Measurements from ENCODE around the gene CCT4. TPM values are rescaled to one million over a fixed set of nuclear protein-coding genes. Genes with fewer than 3 reads are reported as not detected.
A peak's percentile ranks its signal among the peaks of the same experiment; 100 is the strongest.
"Not testable (repeated sequence)": the region's sequence is repeated elsewhere in the genome, so short reads cannot be mapped to it uniquely, and the experiment has no call there.

CCT4 gene
- total RNA-seq, 1 donor from 2014 or later: 188 TPM

- no peak for DNase-seq (ENCODE audit: low read depth)
- no peak for TF ChIP-seq CTCF (conservative IDR thresholded peaks at IDR 0.05; ENCODE audit: low read depth, low read length)
Observed at GRCh38 chr2:61882850-61883249, 5.6 kb downstream of the CCT4 start.

GRCh38 chr2:61879351-61879750 is 9.1 kb downstream of the CCT4 start:
- DNase-seq (ENCODE audit: low read depth); H3K4me3 ChIP-seq (ENCODE audit: low read depth, low read length): not testable (repeated sequence)

More at GRCh38 chr2:61882850-61883249, 5.6 kb downstream of the CCT4 start:
- no peak overlapping the region for H3K4me3 ChIP-seq (ENCODE audit: low read depth, low read length)

- TF ChIP-seq CTCF (conservative IDR thresholded peaks at IDR 0.05; ENCODE audit: low read depth, low read length): no peak
- peak; percentile 26 for DNase-seq (ENCODE audit: low read depth)
- no peak overlapping the region for H3K4me3 ChIP-seq (ENCODE audit: low read depth, low read length)
Observed at GRCh38 chr2:61878761-61879160, 9.7 kb downstream of the CCT4 start.

GRCh38 chr2:61877571-61878245 is 10.7 kb downstream of the CCT4 start:
- DNase-seq (ENCODE audit: low read depth): no peak

GRCh38 chr2:61876400-61876799 is 12.1 kb downstream of the CCT4 start:
- DNase-seq (ENCODE audit: low read depth): no peak
- TF ChIP-seq CTCF (conservative IDR thresholded peaks at IDR 0.05; ENCODE audit: low read depth, low read length): no peak

More at GRCh38 chr2:61877571-61878245, 10.7 kb downstream of the CCT4 start:
- no peak for TF ChIP-seq CTCF (conservative IDR thresholded peaks at IDR 0.05; ENCODE audit: low read depth, low read length)
- no peak overlapping the region for H3K4me3 ChIP-seq (ENCODE audit: low read depth, low read length)

GRCh38 chr2:61866482-61867089 is 21.9 kb downstream of the CCT4 start:
- H3K4me3 ChIP-seq (ENCODE audit: low read depth, low read length); DNase-seq (ENCODE audit: low read depth): not testable (repeated sequence)

More at GRCh38 chr2:61876400-61876799, 12.1 kb downstream of the CCT4 start:
- H3K4me3 ChIP-seq (ENCODE audit: low read depth, low read length): no peak overlapping the region

GRCh38 chr2:61862085-61862484 is 26.4 kb downstream of the CCT4 start:
- no peak overlapping the region for H3K4me3 ChIP-seq (ENCODE audit: low read depth, low read length)
- no peak for DNase-seq (ENCODE audit: low read depth)
- no peak for TF ChIP-seq CTCF (conservative IDR thresholded peaks at IDR 0.05; ENCODE audit: low read depth, low read length)

GRCh38 chr2:61857224-61857623 is 31.2 kb downstream of the CCT4 start:
- no peak overlapping the region for H3K4me3 ChIP-seq (ENCODE audit: low read depth, low read length)
- TF ChIP-seq CTCF (conservative IDR thresholded peaks at IDR 0.05; ENCODE audit: low read depth, low read length): no peak
- DNase-seq (ENCODE audit: low read depth): no peak
